HG03565 (cell line): ENCODE measurements around the gene SCAF4.
A peak's percentile ranks its signal among the peaks of the same experiment; 100 is the strongest.
"Not testable (repeated sequence)": the region's sequence is repeated elsewhere in the genome, so short reads cannot be mapped to it uniquely, and the experiment has no call there.

ENCODE experiments used
- ATAC-seq: cut with Tn5 transposase; IDR thresholded peaks from one replicate; pipeline ENCODE4 v1.9.1; 2021; ENCODE audit warnings: mild to moderate bottlenecking, moderate library complexity; ENCODE audit not compliant: unreplicated experiment

SCAF4 gene

GRCh38 chr21:31731857-31732596, at the start of gene SCAF4:
Gene SCAF4 (minus strand): TSS chr21:31732118. CDS start chr21:31731692, 426 bp downstream.
- peak; percentile 69 for ATAC-seq

GRCh38 chr21:31780944-31781343, 49.0 kb upstream of the SCAF4 start:
- no peak for ATAC-seq

- ATAC-seq, result no peak
Measured at GRCh38 chr21:31778546-31778945, 46.6 kb upstream of the SCAF4 start.

GRCh38 chr21:31777857-31778256, 45.9 kb upstream of the SCAF4 start:
- ATAC-seq, result no peak

GRCh38 chr21:31774031-31774430, 42.1 kb upstream of the SCAF4 start:
- no peak for ATAC-seq

GRCh38 chr21:31772674-31773555, 41.0 kb upstream of the SCAF4 start:
- peak; percentile 85 for ATAC-seq

- ATAC-seq, result no peak
Measured at GRCh38 chr21:31771685-31772084, 39.8 kb upstream of the SCAF4 start.

GRCh38 chr21:31768710-31769109, 36.8 kb upstream of the SCAF4 start:
- no peak for ATAC-seq

- ATAC-seq, result no peak
Measured at GRCh38 chr21:31766899-31767298, 35.0 kb upstream of the SCAF4 start.

GRCh38 chr21:31765850-31766249, 33.9 kb upstream of the SCAF4 start:
- ATAC-seq, result not testable (repeated sequence)

GRCh38 chr21:31760931-31761330, 29.0 kb upstream of the SCAF4 start:
- no peak for ATAC-seq

GRCh38 chr21:31756787-31757186, 24.9 kb upstream of the SCAF4 start:
- no peak for ATAC-seq

- ATAC-seq, result no peak
Measured at GRCh38 chr21:31755027-31755426, 23.1 kb upstream of the SCAF4 start.

- no peak for ATAC-seq
Measured at GRCh38 chr21:31754708-31754960, 22.7 kb upstream of the SCAF4 start.

GRCh38 chr21:31753949-31754707, 22.2 kb upstream of the SCAF4 start:
- ATAC-seq, result no peak

- ATAC-seq, result no peak
Measured at GRCh38 chr21:31752967-31753366, 21.0 kb upstream of the SCAF4 start.

GRCh38 chr21:31752352-31752751, 20.4 kb upstream of the SCAF4 start:
- no peak for ATAC-seq

- no peak for ATAC-seq
Measured at GRCh38 chr21:31750843-31751242, 18.9 kb upstream of the SCAF4 start.

- no peak for ATAC-seq
Measured at GRCh38 chr21:31744182-31744800, 12.4 kb upstream of the SCAF4 start.

GRCh38 chr21:31743712-31744111, 11.8 kb upstream of the SCAF4 start:
- ATAC-seq, result no peak

- no peak for ATAC-seq
Measured at GRCh38 chr21:31741116-31741515, 9.2 kb upstream of the SCAF4 start.
